WI38 (cell line): ENCODE data around the gene GPN2.
A peak's percentile ranks its signal among the peaks of the same experiment; 100 is the strongest.
"Not testable (repeated sequence)": the region's sequence is repeated elsewhere in the genome, so short reads cannot be mapped to it uniquely, and the experiment has no call there.

Experiments
- H3K4me3 ChIP-seq: 2 replicates; pipeline ENCODE4 v1.5.1; 2011; ENCODE audit warnings: low read depth, mild to moderate bottlenecking, control low read depth, low read length
- TF ChIP-seq, protein P1 (sequence below): IDR thresholded peaks from 2 replicates; pipeline ENCODE4 v1.5.1; 2012; ENCODE audit warnings: low read depth, mild to moderate bottlenecking, control low read depth, low read length

GPN2 gene

DNA sequence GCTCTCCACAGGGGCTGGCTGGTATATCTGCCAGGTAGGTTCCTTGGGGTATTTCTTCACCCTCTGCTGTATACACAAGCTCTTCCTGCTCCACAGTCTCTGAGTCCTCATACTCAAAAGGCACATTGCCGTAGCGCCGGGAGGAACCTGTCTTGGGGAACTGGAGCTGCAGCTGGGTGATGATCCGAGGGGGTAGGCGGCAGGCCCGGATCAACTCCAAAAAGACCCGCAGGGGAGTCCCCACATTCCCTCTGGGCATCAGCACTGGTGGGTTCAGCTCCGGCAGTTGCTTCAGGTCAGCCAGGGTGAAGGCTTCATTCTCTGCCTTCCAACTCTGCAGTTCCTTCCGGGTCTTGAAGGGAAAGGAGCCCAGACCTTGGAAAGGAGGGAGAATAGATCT is 7.3 kb upstream of the GPN2 start:
- H3K4me3 ChIP-seq = no peak overlapping the region
- TF ChIP-seq, protein P1, sequence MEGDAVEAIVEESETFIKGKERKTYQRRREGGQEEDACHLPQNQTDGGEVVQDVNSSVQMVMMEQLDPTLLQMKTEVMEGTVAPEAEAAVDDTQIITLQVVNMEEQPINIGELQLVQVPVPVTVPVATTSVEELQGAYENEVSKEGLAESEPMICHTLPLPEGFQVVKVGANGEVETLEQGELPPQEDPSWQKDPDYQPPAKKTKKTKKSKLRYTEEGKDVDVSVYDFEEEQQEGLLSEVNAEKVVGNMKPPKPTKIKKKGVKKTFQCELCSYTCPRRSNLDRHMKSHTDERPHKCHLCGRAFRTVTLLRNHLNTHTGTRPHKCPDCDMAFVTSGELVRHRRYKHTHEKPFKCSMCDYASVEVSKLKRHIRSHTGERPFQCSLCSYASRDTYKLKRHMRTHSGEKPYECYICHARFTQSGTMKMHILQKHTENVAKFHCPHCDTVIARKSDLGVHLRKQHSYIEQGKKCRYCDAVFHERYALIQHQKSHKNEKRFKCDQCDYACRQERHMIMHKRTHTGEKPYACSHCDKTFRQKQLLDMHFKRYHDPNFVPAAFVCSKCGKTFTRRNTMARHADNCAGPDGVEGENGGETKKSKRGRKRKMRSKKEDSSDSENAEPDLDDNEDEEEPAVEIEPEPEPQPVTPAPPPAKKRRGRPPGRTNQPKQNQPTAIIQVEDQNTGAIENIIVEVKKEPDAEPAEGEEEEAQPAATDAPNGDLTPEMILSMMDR = no peak

DNA sequence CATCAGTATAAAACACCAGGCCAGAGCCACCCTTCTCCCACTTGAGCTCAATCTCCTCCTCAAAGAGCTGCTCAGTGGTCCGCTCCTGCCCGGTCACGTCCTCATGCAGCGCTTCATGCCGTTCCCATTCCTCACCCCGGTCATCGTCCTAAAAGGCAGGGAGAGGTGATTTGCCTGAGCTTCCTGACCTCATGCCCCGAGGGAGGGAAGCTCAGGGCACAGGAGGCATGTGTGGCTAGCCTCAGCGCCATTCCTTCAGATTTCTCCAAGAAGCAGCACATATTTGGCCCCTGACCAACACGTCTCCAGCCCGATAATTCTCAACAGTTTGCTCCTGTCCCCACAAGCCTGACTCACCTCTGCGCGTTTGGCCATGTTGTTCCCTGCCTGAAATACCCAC is 4.2 kb upstream of the GPN2 start:
- TF ChIP-seq, protein P1 = no peak
- no peak overlapping the region for H3K4me3 ChIP-seq

DNA sequence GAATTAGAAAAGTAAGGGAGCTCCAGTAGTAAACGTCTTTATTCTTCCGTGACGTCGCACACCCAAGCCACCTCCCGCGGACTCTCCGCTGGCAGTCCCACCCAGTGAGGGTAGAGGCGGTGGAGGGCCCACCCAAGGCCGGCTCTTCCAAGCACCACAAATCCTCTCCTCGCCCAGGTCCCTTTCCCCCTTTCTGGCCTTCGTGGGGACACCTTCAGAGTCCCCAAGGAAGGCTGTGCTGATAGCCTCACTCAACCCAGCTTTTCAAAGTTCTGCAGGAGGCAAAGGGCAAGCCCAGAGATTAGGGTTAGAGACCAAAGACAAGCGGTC is 349 bp upstream of the GPN2 start:
- TF ChIP-seq, protein P1 = no peak
- H3K4me3 ChIP-seq = peak overlapping the region; percentile 90

DNA sequence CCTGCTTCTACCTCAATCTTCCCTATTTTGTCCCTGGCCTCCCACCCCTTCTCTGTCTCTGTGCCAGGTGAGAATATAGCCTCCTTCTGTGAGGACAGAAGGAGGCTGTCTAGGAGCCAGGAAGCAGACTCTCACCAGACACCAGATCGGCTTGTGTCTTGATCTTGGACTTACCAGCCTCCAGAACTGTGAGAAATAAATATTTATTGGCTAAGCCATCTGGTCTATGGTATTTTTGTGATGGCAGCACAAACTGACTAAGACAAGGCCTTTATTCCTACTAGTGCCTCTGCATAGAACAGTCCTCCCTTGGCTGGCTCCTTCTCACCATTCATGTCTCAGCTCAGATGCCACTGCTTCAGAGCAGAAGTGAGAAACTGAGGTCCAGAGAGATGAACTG is 1.9 kb downstream of the GPN2 start:
- TF ChIP-seq, protein P1 = no peak
- H3K4me3 ChIP-seq = no peak overlapping the region

DNA sequence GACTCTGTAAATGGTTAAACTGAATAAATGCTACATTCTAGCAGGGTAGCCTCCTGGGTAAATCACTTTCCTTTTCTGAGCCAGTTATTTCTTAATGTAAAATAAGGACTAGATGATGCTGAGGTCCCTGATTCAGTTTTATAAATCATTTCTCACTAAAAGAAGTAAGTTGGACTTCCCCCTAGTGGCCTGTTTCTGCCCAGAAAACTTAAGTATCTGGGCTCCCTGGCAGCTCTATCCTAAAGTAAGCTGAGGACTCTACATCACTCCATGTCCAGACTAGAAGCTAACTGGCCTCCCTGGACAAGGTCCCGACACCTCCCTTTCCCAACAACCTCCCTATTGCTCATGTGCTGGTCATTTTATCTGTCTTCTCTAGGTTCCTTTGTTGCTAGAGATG is 3.0 kb downstream of the GPN2 start:
- no peak overlapping the region for H3K4me3 ChIP-seq
- TF ChIP-seq, protein P1 = peak; percentile 50

DNA sequence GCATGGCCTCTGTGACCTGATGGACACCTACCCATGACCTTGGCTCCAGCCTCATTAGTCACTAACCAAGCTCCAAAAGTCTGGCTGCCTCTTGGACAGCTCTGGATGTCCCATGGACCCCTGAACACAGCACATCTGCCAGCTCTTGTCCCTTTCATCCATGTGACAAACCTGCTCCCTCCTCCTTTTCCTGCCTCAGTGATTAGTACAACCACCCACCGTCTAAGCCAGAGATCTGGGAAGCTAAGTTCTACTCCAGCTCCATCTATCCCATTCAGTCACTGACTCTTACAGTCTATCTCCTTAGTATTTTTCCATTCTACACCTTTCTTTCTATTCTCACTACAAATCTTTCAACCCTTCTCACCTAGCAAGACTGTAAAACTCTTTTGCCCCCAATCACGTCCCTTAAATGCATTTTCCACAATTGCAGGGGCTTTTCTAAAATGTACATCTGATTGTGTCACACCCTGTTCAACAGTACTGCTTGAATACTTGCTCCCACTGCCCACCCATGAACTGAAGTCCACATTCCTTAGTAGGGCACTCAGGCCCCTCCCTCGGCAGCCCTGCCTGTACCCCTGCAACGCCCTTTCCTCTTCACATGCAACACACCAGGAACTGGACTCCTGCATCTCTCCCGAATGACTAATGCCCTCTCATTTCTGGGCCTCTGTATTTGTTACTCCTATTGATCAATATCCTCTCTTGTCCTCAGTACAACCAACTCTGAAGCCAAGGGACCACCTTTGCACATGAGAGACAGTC is 7.2 kb downstream of the GPN2 start:
- H3K4me3 ChIP-seq = no peak overlapping the region
- TF ChIP-seq, protein P1 = no peak

DNA sequence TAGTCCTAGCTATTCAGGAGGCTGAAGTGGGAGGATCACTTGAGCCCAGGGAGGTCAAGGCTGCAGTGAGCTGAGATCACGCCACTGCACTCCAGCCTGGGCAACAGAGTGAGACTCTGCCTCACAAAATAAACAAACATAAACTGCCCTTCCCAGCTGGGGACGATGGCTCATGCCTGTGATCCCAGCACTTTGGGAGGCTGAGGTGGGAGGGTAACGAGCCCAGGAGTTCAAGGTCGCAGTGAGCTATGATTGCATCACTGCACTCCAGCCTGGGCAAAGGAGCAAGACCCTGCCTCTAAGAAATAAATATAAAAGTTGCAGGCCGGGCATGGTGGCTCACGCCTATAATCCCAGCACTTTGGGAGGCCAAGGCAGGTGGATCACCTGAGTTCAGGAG is 8.5 kb downstream of the GPN2 start:
- H3K4me3 ChIP-seq = not testable (repeated sequence)

DNA sequence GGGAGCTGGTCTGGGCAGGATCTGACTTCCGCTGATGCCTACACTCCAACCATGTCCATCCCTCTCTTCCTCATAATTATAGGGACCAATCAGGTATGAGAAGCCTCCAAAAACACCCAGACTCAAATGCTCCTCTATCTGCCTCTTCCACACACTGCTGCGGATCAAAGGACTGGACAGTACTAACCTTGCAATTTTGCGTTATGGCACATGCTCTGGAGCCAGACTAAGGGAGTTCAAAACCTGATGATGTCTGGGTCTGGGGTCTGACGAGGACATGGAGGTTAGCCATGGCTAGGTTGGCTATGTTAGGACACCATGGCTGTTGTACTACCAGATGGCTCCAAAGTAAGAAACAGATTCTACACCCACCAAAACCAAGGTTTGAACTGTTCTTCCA is 10.3 kb downstream of the GPN2 start:
- TF ChIP-seq, protein P1 = no peak
- no peak overlapping the region for H3K4me3 ChIP-seq
